Erythroblast (primary cell): ENCODE measurements around the gene ROMO1.
"Not testable (repeated sequence)": the region's sequence is repeated elsewhere in the genome, so short reads cannot be mapped to it uniquely, and the experiment has no call there.

ENCODE experiments used
- DNase-seq, 2 experiments: peaks; one replicate each; lab custom pipeline; 2025; lab: John Stamatoyannopoulos, UW
- GATA1 ChIP-seq: IDR thresholded peaks from 2 replicates; pipeline ENCODE4 v1.6.1; 2011; ENCODE audit warnings: low read depth, mild to moderate bottlenecking, control low read depth, low read length, moderate library complexity
- POLR2A ChIP-seq: IDR thresholded peaks from 2 replicates; pipeline ENCODE4 v1.6.1; 2011; ENCODE audit warnings: mild to moderate bottlenecking, low read length

The ROMO1 gene

GRCh38 chr20:35664466-35665206 is 34.6 kb upstream of the ROMO1 start, which contains the start of the genes CPNE1 and RBM12:
Gene CPNE1, minus strand, starts transcription at chr20:35664900. Its CDS starts 31,977 bp downstream, at chr20:35632923.
Gene RBM12, minus strand, starts transcription at chr20:35664900. Its CDS starts 9,578 bp downstream, at chr20:35655322.
- TF ChIP-seq GATA1 (no peak), POLR2A (peak; percentile 96)

GRCh38 chr20:35665949-35666288 is 33.3 kb upstream of the ROMO1 start:
- DNase-seq = no peak
- TF ChIP-seq POLR2A (no peak), GATA1 (no peak)

More at GRCh38 chr20:35664466-35665206, 34.6 kb upstream of the ROMO1 start, which contains the start of the genes CPNE1 and RBM12:
- peak; percentile 95 to 97 for DNase-seq

- no peak for DNase-seq
- no peak for TF ChIP-seq GATA1
- no peak for TF ChIP-seq POLR2A
Observed at GRCh38 chr20:35669221-35669620, 30.0 kb upstream of the ROMO1 start.

GRCh38 chr20:35669681-35670080 is 29.5 kb upstream of the ROMO1 start:
- no peak for DNase-seq
- TF ChIP-seq POLR2A (no peak), GATA1 (no peak)

- TF ChIP-seq GATA1 (no peak), POLR2A (no peak)
- no peak for DNase-seq
Observed at GRCh38 chr20:35673884-35674283, 25.3 kb upstream of the ROMO1 start.

GRCh38 chr20:35674921-35675320 is 24.3 kb upstream of the ROMO1 start:
- no peak for TF ChIP-seq POLR2A
- TF ChIP-seq GATA1 = no peak
- no peak for DNase-seq

GRCh38 chr20:35680452-35681183 is 18.6 kb upstream of the ROMO1 start:
- TF ChIP-seq POLR2A = no peak
- TF ChIP-seq GATA1 = no peak
- DNase-seq = no peak

GRCh38 chr20:35681960-35682359 is 17.2 kb upstream of the ROMO1 start:
- DNase-seq = no peak
- TF ChIP-seq GATA1 (no peak), POLR2A (no peak)

- not testable (repeated sequence) for DNase-seq
Observed at GRCh38 chr20:35685368-35685767, 13.8 kb upstream of the ROMO1 start.

GRCh38 chr20:35686872-35687271 is 12.3 kb upstream of the ROMO1 start:
- peak; percentile 28 to 33 for DNase-seq

- no peak for DNase-seq
- TF ChIP-seq GATA1 (no peak), POLR2A (no peak)
Observed at GRCh38 chr20:35690265-35690664, 8.9 kb upstream of the ROMO1 start.

- no peak for DNase-seq
- TF ChIP-seq GATA1 = no peak
- no peak for TF ChIP-seq POLR2A
Observed at GRCh38 chr20:35695245-35695749, 3.9 kb upstream of the ROMO1 start.

GRCh38 chr20:35695978-35696377 is 3.2 kb upstream of the ROMO1 start:
- no peak for DNase-seq
- TF ChIP-seq GATA1 (no peak), POLR2A (no peak)

GRCh38 chr20:35697696-35698297 is 1.4 kb upstream of the ROMO1 start:
- no peak for DNase-seq
- no peak for TF ChIP-seq POLR2A
- TF ChIP-seq GATA1 = no peak
